ENCODE results near the gene ANO2.
"Not testable (repeated sequence)": the region's sequence is repeated elsewhere in the genome, so short reads cannot be mapped to it uniquely, and the experiment has no call there.

ANO2 gene

DNA sequence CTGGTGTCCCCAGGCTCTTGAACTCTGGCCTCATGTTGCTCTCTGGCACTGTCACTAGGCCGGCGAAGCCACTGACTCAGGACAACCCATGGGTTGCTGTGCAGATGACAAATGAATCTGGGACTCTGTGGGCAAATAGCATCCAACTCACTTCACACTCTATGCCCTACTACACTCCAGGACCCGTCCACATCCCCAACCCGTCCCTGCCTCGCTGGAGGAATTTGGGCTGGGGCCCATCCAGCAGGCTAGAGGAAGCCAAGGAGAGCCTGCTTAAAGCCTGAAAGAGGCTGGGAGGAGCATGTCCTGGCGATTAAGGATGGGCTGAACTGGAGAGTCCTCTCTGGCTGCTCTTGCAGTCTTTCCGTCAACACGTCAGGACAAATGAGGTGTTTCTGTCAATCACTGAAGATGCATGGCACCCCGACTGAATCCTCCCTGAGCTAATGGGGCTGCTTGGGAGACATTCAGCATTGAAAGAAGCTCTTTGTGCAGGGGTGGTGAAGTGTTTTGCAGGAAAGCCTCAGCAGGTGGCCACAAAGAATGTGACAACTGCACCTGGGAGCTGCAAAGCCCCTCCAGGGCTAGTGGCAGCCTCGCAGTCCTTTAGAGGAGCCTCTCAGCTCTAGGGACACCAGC lies 71.7 kb downstream of the ANO2 start:
- no peak overlapping the region for H3K27ac Mint-ChIP-seq
- ATAC-seq (replicated peaks) (no peak), DNase-seq (no peak)
- peaks cover 16 to 22% of the 10 kb centered on the region in 2 donors for H3K27me3 Mint-ChIP-seq
- no peaks in the 10 kb centered on the region for H3K9me3 Mint-ChIP-seq
- H3K36me3 Mint-ChIP-seq: no peaks in the 10 kb centered on the region
- H3K4me3 Mint-ChIP-seq: no peak overlapping the region
- H3K4me1 Mint-ChIP-seq: no peaks in the 10 kb centered on the region

DNA sequence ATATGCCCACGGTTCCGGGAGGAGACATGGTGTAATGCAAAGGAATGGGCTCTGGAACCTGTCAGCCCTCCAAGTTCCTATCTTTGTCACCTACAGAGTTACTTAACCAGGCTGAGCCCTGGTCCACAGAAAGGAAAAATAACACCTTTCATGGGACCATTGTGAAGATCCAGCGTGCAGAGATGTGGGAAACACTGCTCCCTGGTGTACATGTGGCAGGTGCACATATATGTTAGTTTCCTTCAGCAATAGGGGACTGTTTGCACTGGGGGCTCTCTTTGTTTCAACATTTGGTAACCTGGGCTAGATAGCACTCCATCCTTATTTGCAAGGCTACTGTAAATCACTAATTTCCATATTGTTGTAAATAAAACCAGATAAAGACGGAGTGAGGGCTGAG lies 72.3 kb downstream of the ANO2 start:
- H3K9me3 Mint-ChIP-seq: no peaks in the 10 kb centered on the region

DNA sequence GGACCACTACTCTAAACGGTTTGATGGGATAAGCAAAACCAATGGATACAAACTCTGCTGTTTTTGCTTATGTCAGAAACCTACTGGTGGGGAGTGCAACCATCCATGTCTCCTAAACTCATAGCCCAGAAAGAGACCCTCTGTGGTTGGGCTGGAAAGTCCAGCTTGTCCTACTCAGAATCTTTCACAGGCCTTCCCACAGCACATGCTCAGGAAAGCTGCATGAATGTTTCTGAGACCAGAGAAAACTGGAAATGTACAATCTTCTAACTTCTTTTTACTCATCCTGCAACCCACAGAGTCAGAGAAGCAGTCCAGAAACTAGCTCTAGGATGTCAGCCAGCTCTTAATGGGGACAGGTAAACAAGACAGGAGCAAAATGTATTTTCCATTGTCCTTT lies 73.3 kb downstream of the ANO2 start:
- no peak for DNase-seq
- Mint-ChIP-seq H3K27ac (no peak overlapping the region), H3K4me3 (no peak overlapping the region), H3K36me3 (no peaks in the 10 kb centered on the region), H3K27me3 (peaks cover 11 to 16% of the 10 kb centered on the region in 2 donors), H3K9me3 (no peaks in the 10 kb centered on the region), H3K4me1 (no peaks in the 10 kb centered on the region)
- no peak for ATAC-seq (replicated peaks)

More for the DNA sequence above, 72.3 kb downstream of the ANO2 start:
- Mint-ChIP-seq H3K27me3 (peaks cover 16 to 22% of the 10 kb centered on the region in 2 donors), H3K4me3 (no peak overlapping the region), H3K27ac (no peak overlapping the region), H3K4me1 (no peaks in the 10 kb centered on the region), H3K36me3 (no peaks in the 10 kb centered on the region)
- no peak for DNase-seq
- ATAC-seq (replicated peaks): no peak

DNA sequence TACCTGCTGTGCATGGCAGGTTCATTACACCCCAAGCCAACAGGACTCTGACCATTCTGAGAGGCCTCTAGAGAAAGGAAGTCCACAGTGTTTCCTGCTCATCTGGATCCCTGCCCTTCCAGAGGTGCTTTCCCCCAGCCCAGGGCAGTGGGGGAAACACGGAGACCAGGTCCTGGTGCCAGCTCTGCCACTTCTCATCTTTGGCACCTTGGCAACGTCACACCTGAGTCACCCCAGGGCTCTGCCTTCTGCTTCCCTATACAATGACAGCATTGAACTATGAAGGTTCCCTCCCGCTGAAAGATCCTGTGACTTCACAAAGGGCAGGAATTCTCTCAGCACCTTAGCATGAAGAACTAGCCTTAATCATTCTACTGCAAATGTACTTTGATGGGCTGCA lies 74.9 kb downstream of the ANO2 start:
- H3K4me1 Mint-ChIP-seq: no peaks in the 10 kb centered on the region
- peaks cover 4 to 9% of the 10 kb centered on the region in 2 donors for H3K27me3 Mint-ChIP-seq
- DNase-seq (no peak), ATAC-seq (replicated peaks) (no peak)
- no peak overlapping the region for H3K27ac Mint-ChIP-seq
- no peaks in the 10 kb centered on the region for H3K36me3 Mint-ChIP-seq
- no peaks in the 10 kb centered on the region for H3K9me3 Mint-ChIP-seq
- no peak overlapping the region for H3K4me3 Mint-ChIP-seq

DNA sequence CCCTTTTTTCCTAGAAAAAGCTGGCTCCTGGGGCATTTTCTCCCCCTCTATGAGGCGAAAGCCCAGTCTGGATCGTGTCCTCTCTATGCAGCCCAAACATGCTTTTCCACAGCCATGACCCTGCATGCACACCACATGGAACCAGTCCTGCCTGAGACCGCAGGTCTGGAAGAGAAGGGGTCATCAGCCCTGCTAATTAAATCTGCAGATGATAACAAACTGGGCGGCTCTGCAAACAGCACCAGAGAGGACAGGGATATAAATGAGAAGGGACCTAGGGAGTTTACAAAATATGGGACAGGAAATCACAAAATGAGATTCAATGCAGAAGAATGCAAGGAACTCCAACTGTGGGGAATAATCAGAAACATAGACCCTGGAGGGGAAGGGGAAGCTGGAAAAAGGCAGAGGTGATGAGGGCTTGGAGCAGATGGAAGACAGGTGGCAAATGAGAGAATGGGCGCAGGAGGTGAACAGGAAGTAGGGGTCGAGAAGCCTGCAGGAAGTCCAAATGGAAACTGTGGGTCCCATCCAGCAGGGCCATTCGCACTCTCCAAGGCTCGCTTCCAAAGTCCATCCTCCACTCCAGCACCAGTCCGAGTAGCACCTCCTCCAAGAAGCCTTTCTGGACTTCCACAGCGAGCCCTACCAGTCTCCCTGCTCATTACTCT lies 76.3 kb downstream of the ANO2 start:
- no peak for ATAC-seq (replicated peaks)
- DNase-seq: no peak
- Mint-ChIP-seq H3K4me1 (no peaks in the 10 kb centered on the region), H3K27ac (no peak overlapping the region), H3K36me3 (no peaks in the 10 kb centered on the region), H3K4me3 (no peak overlapping the region), H3K9me3 (no peaks in the 10 kb centered on the region), H3K27me3 (peaks cover 0 to 9% of the 10 kb centered on the region in 2 donors)

DNA sequence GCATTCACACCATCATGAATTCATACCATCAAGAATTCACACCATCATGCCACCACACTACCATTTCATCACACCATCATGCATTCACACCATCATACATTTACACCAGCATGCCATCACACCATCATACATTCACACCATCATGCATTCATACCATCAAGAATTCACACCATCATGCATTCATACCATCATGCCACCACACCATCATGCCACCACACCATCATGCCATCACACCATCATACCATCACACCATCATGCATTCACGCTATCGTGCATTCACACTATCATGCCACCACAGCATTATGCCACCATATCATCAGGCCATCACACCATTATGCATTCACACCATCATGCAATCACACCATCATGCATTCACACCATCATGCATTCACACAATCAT lies 79.7 kb downstream of the ANO2 start:
- Mint-ChIP-seq H3K9me3 (no peaks in the 10 kb centered on the region), H3K4me3 (no peak overlapping the region), H3K4me1 (no peaks in the 10 kb centered on the region), H3K27me3 (peaks cover 0 to 9% of the 10 kb centered on the region in 2 donors), H3K27ac (no peak overlapping the region), H3K36me3 (no peaks in the 10 kb centered on the region)
- ATAC-seq (replicated peaks) (no peak), DNase-seq (no peak)

DNA sequence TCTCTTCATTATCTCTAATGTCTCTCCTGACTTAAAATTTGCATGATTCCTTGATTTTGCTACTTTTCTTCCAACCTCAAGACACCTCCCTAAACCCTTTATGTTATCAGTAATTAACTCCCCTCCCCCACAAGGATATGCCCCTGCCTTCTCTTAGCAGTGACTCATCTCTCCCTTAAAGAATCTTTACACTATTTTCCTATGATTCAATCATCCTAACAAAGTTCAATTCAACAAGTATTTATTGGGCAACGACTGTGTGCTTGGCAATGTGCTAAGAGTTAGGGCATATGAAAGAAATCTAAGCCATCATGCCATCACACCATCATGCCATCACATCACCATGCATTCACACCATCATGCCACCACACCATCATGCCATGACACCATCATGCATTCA lies 80.1 kb downstream of the ANO2 start:
- DNase-seq (no peak), ATAC-seq (replicated peaks) (no peak)
- Mint-ChIP-seq H3K27me3 (peaks cover 2 to 9% of the 10 kb centered on the region in 2 donors), H3K36me3 (no peaks in the 10 kb centered on the region), H3K27ac (no peak overlapping the region), H3K4me3 (no peak overlapping the region), H3K9me3 (no peaks in the 10 kb centered on the region), H3K4me1 (no peaks in the 10 kb centered on the region)

DNA sequence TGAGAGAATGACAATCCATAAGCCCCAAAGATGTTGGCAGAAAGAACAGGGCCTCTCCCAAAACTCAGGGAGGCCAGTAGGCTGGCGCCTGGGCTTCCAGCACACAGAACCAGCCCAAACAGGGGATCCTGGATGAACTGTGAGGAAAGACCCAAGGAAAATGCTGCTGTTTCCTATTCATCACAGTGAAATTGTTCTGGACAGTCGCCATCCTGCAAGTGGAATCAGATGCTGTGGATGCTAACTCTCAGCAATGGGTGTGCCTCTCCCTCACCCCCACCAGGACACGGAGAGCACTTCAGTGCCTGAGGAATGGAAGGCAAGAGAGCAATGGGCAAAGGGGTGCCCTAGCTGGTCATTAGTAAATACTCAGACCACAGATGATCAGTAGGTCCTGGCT lies 80.8 kb downstream of the ANO2 start:
- Mint-ChIP-seq H3K9me3 (no peaks in the 10 kb centered on the region), H3K27me3 (peaks cover 3 to 8% of the 10 kb centered on the region in 2 donors), H3K27ac (no peak overlapping the region), H3K4me1 (no peaks in the 10 kb centered on the region), H3K4me3 (no peak overlapping the region), H3K36me3 (no peaks in the 10 kb centered on the region)
- DNase-seq: no peak
- no peak for ATAC-seq (replicated peaks)

DNA sequence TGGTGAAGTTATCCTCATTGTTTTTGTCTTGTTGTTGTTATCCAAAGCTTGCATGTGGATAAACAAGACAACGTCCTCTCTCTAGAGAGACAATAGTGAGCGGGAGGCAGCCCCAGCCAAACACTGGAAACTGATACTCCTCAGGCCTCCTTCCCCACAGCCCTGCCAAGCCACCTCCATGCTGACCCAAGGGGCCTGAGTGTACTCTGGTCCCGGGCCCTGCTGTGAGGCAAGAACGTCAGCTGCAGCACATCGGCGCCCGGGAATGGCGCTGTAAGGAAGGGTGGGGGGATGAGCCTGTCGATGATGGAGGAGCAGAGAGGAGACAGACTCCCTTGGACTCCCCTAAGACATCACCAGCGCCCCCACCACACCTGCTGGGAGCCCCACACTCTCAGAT lies 83.6 kb downstream of the ANO2 start:
- no peak for ATAC-seq (replicated peaks)
- Mint-ChIP-seq H3K27me3 (peaks cover 3 to 5% of the 10 kb centered on the region in 2 donors), H3K9me3 (no peaks in the 10 kb centered on the region), H3K4me1 (no peaks in the 10 kb centered on the region), H3K4me3 (no peak overlapping the region), H3K36me3 (no peaks in the 10 kb centered on the region), H3K27ac (no peak overlapping the region)
- DNase-seq: no peak

DNA sequence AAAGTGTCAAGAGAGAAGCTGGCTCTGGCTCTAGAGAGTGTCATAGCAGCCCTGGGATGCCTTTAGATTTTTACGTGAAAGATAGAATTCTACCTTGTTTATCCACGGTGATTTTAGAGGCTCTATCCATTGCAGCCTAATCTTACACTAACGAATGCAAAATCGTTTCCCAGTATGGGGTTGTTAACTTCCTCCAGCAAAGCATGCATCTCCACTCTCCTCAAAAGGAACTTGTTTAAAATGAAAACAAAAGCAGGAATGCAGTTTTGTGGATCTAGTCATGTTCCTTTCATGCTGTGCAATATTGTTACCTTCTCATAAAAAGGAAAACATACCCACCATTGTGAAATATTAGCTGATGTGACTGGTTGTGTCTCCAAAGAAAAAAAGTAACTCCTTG lies 88.4 kb downstream of the ANO2 start:
- Mint-ChIP-seq H3K4me1 (no peaks in the 10 kb centered on the region), H3K4me3 (no peak overlapping the region), H3K27ac (no peak overlapping the region), H3K9me3 (peaks cover 0 to 2% of the 10 kb centered on the region in 2 donors), H3K27me3 (peaks cover 7 to 16% of the 10 kb centered on the region in 2 donors), H3K36me3 (no peaks in the 10 kb centered on the region)
- DNase-seq (no peak), ATAC-seq (replicated peaks) (no peak)

DNA sequence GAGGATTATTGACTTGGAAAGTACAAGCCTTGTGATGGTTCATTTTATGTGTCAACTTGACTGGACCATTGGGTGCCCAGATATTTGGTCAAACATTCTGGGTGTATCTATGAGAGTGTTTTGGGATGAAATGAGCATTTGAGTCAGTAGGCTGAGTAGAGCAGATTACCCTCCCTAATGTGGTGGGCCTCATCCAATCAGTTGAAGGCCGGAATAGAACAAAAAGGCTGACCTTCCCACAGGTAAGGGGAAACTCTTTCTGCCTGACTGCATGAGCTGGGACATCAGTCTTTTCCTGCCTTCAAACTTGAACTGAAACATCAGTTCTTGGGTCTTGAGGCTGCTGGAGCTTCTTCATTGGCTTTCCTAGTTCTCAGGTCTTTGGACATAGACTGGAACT lies 98.1 kb downstream of the ANO2 start:
- no peaks in the 10 kb centered on the region for H3K4me1 Mint-ChIP-seq
- no peak overlapping the region for H3K27ac Mint-ChIP-seq
- H3K4me3 Mint-ChIP-seq: no peak overlapping the region
- DNase-seq (no peak), ATAC-seq (replicated peaks) (no peak)
- no peaks in the 10 kb centered on the region for H3K36me3 Mint-ChIP-seq
- H3K9me3 Mint-ChIP-seq: peaks cover 6 to 11% of the 10 kb centered on the region in 2 donors
- peaks cover 15 to 21% of the 10 kb centered on the region in 2 donors for H3K27me3 Mint-ChIP-seq

DNA sequence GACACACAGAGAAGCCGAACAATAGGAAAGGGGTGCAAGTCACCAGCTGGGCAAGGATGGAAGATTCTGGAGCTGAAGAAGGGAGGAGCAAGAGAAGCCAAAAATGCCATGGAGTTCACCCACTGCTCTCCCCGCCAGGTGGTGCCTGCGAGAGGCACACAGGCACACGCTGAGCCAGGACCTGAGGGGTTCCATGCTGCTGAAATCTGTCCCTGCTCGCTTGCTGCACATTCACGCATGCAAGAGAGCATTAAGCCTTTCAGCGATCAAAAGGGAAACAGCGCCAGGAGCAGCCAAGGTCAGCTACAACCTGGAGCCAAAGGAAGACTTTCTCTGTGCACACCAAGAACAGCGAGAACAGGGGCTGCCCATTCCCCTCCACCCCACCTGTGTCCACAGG lies 104.1 kb downstream of the ANO2 start:
- Mint-ChIP-seq H3K4me1 (no peaks in the 10 kb centered on the region), H3K27me3 (peaks cover 11 to 15% of the 10 kb centered on the region in 2 donors), H3K4me3 (no peak overlapping the region), H3K27ac (no peak overlapping the region), H3K36me3 (no peaks in the 10 kb centered on the region), H3K9me3 (peaks cover 0 to 3% of the 10 kb centered on the region in 2 donors)
- ATAC-seq (replicated peaks) (no peak), DNase-seq (no peak)

DNA sequence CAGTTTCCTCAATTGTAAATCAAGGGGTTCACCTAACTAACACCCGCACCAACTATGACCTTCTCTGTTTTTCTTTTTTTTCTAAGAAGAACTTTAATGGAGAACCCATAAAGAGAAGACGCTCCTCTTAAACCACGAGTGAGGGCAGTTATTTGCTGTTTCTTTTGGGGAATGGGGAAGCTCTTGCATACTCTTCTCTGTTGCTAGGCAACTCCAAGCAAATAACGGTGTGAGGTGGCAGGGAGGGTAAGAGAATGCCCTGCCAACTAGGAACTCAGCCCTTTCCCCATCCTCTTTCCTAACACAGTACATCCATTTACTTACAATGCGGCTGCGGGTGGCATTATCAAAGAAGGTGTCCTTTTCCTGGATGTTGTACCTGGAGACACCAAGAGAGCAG lies 114.9 kb downstream of the ANO2 start:
- ATAC-seq (replicated peaks) (no peak), DNase-seq (no peak)
- Mint-ChIP-seq H3K27me3 (peaks cover 0 to 10% of the 10 kb centered on the region in 2 donors), H3K36me3 (no peaks in the 10 kb centered on the region), H3K9me3 (peaks cover 4 to 5% of the 10 kb centered on the region in 2 donors), H3K4me3 (no peak overlapping the region), H3K4me1 (no peaks in the 10 kb centered on the region), H3K27ac (no peak overlapping the region)

DNA sequence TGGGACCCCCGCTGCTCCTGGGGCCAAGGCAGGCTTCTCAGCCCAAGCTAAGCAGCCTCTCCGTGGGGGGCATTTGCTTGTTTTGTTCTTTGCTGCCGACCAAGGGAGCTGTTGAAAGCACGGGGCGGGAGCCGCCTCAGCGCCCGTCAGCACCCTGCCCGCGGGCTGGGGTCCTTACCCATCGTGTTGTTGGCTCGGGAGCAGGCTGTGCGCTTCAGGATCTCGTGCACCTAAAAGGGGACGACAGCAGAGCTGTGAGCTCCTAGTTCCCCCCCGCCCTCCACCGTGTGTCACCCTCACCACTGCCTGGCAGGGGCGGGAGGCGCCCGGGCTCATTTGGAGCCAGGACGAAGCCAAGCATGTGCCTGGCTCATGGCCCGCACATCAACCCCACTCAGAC lies 117.5 kb downstream of the ANO2 start:
- no peaks in the 10 kb centered on the region for H3K36me3 Mint-ChIP-seq
- no peaks in the 10 kb centered on the region for H3K4me1 Mint-ChIP-seq
- H3K9me3 Mint-ChIP-seq: peaks cover 14 to 16% of the 10 kb centered on the region in 2 donors
- H3K27ac Mint-ChIP-seq: no peak overlapping the region
- no peak for ATAC-seq (replicated peaks)
- H3K27me3 Mint-ChIP-seq: peaks cover 0 to 10% of the 10 kb centered on the region in 2 donors
- no peak overlapping the region for H3K4me3 Mint-ChIP-seq
- no peak for DNase-seq

DNA sequence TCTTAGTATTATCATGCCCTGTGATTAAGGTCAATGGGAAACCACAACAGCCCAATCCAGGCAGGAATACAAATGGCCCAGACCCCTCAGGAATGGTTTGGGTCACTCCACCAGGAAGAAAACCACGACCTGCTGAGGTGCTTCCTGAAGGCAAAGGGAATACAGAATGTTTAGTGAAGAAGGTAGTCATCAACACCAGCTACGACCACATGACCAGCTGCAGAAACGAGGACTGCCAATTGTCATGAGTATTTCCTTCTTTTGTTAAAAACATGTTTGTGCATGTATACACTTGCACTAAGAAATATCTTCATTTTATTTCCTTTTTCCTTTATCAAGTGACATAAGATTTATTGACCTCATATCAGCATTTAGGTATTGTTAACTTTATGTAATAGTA lies 119.3 kb downstream of the ANO2 start:
- H3K9me3 Mint-ChIP-seq: peaks cover 14 to 20% of the 10 kb centered on the region in 2 donors
- not testable (repeated sequence) for DNase-seq; H3K4me1 Mint-ChIP-seq; H3K36me3 Mint-ChIP-seq; ATAC-seq (replicated peaks); H3K27me3 Mint-ChIP-seq; H3K27ac Mint-ChIP-seq; H3K4me3 Mint-ChIP-seq

All from stimulated activated naive B cell treated with anti-CD40 and anti-IgM and Interleukin-4, amounts not matched to agents 10 μg/mL and 1 μg/mL and 100 μg/mL, for 72 hours (primary cell).